Stimulated activated CD4-positive, alpha-beta T cell treated with anti-CD3 and anti-CD28 coated beads, TNF-alpha, amount 100 ng/mL, for 24 hours (primary cell): ENCODE results near the gene ME3.

ENCODE experiments used
- DNase-seq, 3 experiments: peaks; one replicate each; pipeline ENCODE4 v3.0.0-alpha.2; 2020; ENCODE audit warnings: low read depth in 3 of 3

ME3 gene

GRCh38 chr11:86514453-86514852 is 158.0 kb downstream of the ME3 start:
- no peak for DNase-seq

GRCh38 chr11:86513746-86514373 is 158.6 kb downstream of the ME3 start:
- no peak for DNase-seq

GRCh38 chr11:86513138-86513537 is 159.3 kb downstream of the ME3 start:
- no peak for DNase-seq

GRCh38 chr11:86511086-86511551 is 161.3 kb downstream of the ME3 start:
- DNase-seq, result no peak

GRCh38 chr11:86510674-86511073 is 161.7 kb downstream of the ME3 start:
- DNase-seq, result no peak

GRCh38 chr11:86510097-86510496 is 162.3 kb downstream of the ME3 start:
- DNase-seq, result no peak

- no peak for DNase-seq
These were observed 162.8 kb downstream of the ME3 start for GRCh38 chr11:86509588-86509974.

GRCh38 chr11:86508604-86509587 is 163.5 kb downstream of the ME3 start:
- no peak for DNase-seq

- DNase-seq, result no peak
These were observed 165.1 kb downstream of the ME3 start for GRCh38 chr11:86507249-86507845.

GRCh38 chr11:86506235-86506634 is 166.2 kb downstream of the ME3 start:
- no peak for DNase-seq

- no peak for DNase-seq
These were observed 169.3 kb downstream of the ME3 start for GRCh38 chr11:86503131-86503530.

- DNase-seq, result no peak
These were observed 170.2 kb downstream of the ME3 start for GRCh38 chr11:86502137-86502642.

- no peak for DNase-seq
These were observed 171.8 kb downstream of the ME3 start for GRCh38 chr11:86500500-86501140.

- no peak for DNase-seq
These were observed 172.7 kb downstream of the ME3 start for GRCh38 chr11:86499723-86500129.

GRCh38 chr11:86497836-86498235 is 174.6 kb downstream of the ME3 start:
- DNase-seq, result no peak

GRCh38 chr11:86497310-86497709 is 175.1 kb downstream of the ME3 start:
- DNase-seq, result no peak

- no peak for DNase-seq
These were observed 177.1 kb downstream of the ME3 start for GRCh38 chr11:86495351-86495750.

GRCh38 chr11:86492370-86493010 is 179.9 kb downstream of the ME3 start:
- DNase-seq, result no peak

GRCh38 chr11:86491027-86491426 is 181.4 kb downstream of the ME3 start:
- no peak for DNase-seq

- no peak for DNase-seq
These were observed 181.8 kb downstream of the ME3 start for GRCh38 chr11:86490582-86490981.

- no peak for DNase-seq
These were observed 183.0 kb downstream of the ME3 start for GRCh38 chr11:86489442-86489841.
